CD4-positive, alpha-beta T cell treated with Interferon alpha-2 for 1 hour (primary cell): ENCODE data around the gene OTX1.

Experiments used
- DNase-seq, 2 donors: peaks; one replicate each; pipeline ENCODE4 v3.0.0-alpha.2; 2020 to 2022

Gene OTX1

GRCh38 chr2:63047321-63048279, 3.0 kb upstream of the OTX1 start:
- DNase-seq, result peak in 1 of 2 donors; percentile 6

- DNase-seq, result no peak
Observed at GRCh38 chr2:63048367-63049171, 2.1 kb upstream of the OTX1 start.

- DNase-seq, result no peak
Observed at GRCh38 chr2:63049211-63049969, 1.2 kb upstream of the OTX1 start.

GRCh38 chr2:63049970-63050333, 678 bp upstream of the OTX1 start:
- no peak for DNase-seq

DNA sequence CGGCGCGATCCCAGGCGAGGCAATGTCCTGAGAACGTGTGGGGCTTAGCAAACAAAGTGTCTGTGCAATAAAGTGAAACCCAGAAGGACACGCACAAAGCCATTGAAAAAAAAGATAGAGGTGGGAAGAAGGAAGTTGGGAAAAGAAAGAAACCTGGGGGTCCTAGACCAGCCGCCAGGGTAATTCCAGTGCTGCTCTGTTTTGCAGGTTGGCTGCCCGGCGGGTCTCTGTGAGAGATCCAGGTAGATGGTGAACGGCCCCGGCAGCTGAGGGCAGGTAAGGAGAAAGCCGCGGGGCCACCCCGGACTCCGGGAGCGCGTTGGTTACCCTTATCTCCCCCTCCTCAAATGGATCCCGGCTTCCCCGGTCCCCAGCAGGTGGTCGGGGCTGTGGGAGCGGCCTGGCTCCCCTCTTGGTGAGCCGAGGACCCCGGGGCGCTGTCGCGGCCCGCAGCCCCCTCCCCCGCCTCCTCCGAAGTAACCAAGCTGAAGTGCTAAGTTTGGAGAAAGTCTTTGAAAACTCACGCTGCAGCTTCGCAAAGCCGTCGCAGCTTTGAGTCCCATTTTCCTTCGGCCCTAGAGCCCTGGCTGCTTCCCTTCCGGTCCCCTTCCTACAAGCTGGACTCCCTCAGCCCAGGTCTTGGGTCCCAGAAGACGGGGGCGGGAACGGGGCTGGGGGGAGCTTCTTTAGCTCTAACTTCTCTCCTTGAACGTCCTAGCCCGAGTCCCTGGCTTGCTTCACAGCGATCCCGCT, 588 bp downstream of the OTX1 start:
- no peak for DNase-seq

- DNase-seq, result no peak
Observed at GRCh38 chr2:63051795-63052333, 1.2 kb downstream of the OTX1 start.

DNA sequence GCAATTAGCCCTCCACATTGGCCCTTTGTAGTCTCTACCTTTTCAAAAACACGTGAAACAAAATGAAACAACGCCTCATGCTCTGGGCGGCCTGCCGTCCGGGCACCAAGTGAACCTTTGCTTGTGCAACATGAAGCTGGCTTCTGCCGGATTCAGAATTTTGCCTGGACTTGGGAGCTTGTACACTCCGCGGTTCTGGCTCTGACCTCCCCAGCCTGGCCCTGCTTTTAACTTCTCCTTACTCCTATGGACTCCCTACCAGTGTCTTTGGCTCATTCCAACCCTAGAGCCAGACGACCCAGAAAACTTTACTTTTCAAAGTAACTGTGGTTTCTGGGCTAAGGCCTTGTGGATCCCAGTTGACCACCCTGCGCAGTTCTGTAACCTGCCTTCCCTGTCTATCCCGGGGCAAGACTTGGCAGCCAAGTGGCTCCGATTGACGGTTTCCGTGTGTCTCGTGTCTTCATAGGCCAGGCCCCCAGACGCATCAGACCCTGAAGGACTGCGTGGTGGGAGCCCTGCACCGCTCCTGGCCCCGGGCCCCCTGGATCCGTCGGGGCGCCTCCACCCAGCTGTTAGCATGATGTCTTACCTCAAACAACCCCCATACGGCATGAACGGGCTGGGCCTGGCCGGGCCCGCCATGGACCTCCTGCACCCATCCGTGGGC, 1.9 kb downstream of the OTX1 start:
- DNase-seq, result no peak

DNA sequence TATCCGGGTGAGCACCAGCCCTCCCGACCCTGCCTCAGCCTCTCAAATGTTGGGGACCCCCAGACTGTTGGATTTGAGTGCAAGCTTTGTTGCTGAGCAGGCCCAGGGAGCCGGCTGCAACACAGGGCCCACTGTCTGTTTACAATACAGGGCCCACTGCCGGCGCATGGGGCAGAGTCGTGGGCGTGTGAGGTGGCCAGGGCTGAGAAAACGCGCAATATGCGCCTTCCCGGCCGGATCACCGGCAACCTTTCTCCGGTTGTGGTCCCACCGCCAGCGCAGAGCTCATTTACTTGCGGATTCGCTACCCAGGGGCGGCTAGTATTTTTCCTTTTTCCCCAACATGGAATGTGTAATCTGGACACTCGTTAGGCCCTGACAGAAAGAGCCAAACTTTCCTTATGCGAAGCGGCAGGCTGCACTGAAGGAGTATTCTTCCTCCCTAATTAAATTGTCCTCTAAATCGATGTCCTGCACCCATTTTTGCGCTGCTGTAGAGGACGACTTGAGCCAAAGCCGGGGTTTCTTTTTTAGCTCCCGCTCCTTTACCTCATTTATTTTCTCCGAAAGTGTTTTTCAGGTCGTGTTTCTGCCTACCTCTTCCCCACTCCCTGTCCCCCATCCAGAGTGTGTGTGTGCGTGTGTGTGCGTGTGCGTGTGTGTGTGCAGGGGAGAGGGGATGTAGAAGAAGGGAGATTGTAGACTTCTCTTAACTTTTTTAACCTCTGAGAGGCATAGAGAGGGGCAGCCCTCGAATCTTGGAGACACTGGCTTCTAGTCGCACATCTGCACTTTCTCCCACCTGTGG, 2.7 kb downstream of the OTX1 start:
- no peak for DNase-seq

- peak in 1 of 2 donors; percentile 2 for DNase-seq
Observed at GRCh38 chr2:63053889-63054602, 3.4 kb downstream of the OTX1 start.

GRCh38 chr2:63054841-63055225, 4.2 kb downstream of the OTX1 start:
- DNase-seq, result no peak

DNA sequence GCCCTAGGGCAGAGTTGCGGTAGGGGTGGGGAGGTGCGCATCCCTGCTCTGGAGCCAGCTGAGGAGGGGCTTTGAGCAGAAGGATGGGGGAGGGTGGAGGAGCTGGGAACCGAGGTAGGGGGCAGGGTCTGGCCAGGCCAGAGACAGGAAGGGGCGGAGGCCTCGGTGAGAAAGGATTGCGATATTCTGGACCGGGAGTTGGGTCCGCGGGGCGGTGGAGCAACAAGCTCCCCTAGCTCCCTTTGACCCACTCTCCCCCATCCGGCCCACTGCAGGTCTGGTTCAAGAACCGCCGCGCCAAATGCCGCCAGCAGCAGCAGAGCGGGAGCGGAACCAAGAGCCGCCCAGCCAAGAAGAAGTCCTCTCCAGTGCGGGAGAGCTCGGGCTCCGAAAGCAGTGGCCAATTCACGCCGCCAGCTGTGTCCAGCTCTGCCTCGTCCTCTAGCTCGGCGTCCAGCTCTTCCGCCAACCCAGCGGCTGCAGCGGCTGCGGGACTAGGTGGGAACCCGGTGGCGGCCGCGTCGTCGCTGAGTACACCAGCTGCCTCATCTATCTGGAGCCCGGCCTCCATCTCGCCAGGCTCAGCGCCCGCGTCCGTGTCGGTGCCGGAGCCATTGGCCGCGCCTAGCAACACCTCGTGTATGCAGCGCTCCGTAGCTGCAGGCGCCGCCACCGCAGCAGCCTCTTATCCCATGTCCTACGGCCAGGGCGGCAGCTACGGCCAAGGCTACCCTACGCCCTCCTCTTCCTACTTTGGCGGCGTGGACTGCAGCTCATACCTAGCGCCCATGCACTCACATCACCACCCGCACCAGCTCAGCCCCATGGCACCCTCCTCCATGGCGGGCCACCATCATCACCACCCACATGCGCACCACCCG, 4.8 kb downstream of the OTX1 start:
- DNase-seq, result no peak

DNA sequence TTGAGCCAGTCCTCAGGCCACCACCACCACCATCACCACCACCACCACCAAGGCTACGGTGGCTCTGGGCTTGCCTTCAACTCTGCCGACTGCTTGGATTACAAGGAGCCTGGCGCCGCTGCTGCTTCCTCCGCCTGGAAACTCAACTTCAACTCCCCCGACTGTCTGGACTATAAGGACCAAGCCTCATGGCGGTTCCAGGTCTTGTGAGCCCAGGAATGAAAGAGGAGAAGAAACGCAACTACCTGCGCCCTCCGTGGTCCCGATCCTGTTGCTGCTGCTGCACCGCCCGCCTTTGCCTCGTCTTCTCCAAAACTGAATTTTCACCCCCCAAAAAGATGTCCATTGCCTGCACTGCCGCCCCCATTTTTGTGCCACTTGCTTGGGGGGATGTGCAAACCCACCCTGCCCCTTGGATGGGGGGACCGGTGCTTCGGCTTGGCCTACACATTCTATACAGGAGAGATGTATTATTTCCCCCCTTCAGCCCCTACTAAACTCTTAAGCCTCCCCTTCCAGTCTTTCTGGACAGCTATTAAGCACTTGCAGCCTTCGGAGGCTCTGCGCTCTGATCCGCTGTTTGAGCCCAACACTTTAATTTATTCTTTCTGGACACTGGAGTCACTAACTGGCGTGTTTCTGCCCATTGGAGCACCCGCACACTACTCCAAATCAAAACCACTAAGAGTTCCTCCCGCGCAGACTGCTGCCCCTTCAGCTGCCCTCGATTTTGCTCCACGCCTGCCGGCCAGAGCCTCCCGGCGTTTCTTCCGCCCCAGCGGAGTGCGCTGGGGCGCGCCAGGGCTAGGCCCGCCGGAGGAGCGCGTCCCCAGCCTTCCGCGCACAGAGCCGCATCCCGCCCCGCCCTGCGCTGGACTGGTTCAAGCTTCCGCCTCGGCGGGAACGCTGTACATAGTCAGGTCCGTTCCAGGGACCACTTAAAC, 5.7 kb downstream of the OTX1 start:
- DNase-seq, result peak in 1 of 2 donors; percentile 1

GRCh38 chr2:63057249-63058143, 6.9 kb downstream of the OTX1 start:
- DNase-seq, result no peak

GRCh38 chr2:63058144-63058920, 7.7 kb downstream of the OTX1 start:
- DNase-seq, result no peak

GRCh38 chr2:63058921-63059792, 8.5 kb downstream of the OTX1 start:
- DNase-seq, result no peak
